ENCODE measurements around the gene ASIP. TPM values are rescaled to one million over a fixed set of nuclear protein-coding genes. Genes with fewer than 3 reads are reported as not detected.

The ASIP gene
- total and polyA plus RNA-seq, 2 of the 13 experiments (the other 11 are each of a cell fraction or from before 2014, with no cell fraction given): not detected

- TF ChIP-seq ZNF33B (CRISPR knock-in tag; IDR thresholded peaks at IDR 0.05) (no peak), NR2F2 (IDR thresholded peaks at IDR 0.05; ENCODE audit: borderline replicate concordance, low read depth) (peak; percentile 86), ZNF101 (CRISPR knock-in tag; IDR thresholded peaks at IDR 0.05; ENCODE audit: borderline replicate concordance, low read depth) (no peak; the same call in 1 of the 2 replicates), ZNF660 (CRISPR knock-in tag; IDR thresholded peaks at IDR 0.05; ENCODE audit: borderline replicate concordance, low read depth) (no peak), ZNF737 (CRISPR knock-in tag; IDR thresholded peaks at IDR 0.05; ENCODE audit: borderline replicate concordance) (no peak), ZBTB34 (CRISPR knock-in tag; IDR thresholded peaks at IDR 0.05) (no peak), ATAD3A (CRISPR knock-in tag; IDR thresholded peaks at IDR 0.05) (no peak), ZNF260 (CRISPR knock-in tag; IDR thresholded peaks at IDR 0.05; ENCODE audit: borderline replicate concordance, low read depth) (no peak), SIX4 (CRISPR knock-in tag; IDR thresholded peaks at IDR 0.05) (peak; percentile 71), SUZ12 (IDR thresholded peaks at IDR 0.05; ENCODE audit: low read depth, low read length) (no peak), THRA (CRISPR knock-in tag; IDR thresholded peaks at IDR 0.05; ENCODE audit: borderline replicate concordance) (peak; percentile 93), RFX1 (IDR thresholded peaks at IDR 0.05) (no peak), THAP9 (CRISPR knock-in tag; IDR thresholded peaks at IDR 0.05; ENCODE audit: borderline replicate concordance) (peak; percentile 71; the same call in 1 of the 2 replicates), KDM3A (CRISPR knock-in tag; IDR thresholded peaks at IDR 0.05; ENCODE audit: low read depth) (peak; percentile 95), HMGA1 (CRISPR knock-in tag; conservative IDR thresholded peaks at IDR 0.05) (no peak), NFE2L2 (IDR thresholded peaks at IDR 0.05; ENCODE audit: low read length) (no peak), KAT2B (IDR thresholded peaks at IDR 0.05; ENCODE audit: borderline replicate concordance, low read depth, low read length) (no peak), ZNF496 (CRISPR knock-in tag; IDR thresholded peaks at IDR 0.05; ENCODE audit: insufficient replicate concordance) (no peak), ZNF275 (CRISPR knock-in tag; IDR thresholded peaks at IDR 0.05; ENCODE audit: borderline replicate concordance) (no peak; the same call in 1 of the 2 replicates)
- TF ChIP-seq, protein P1, sequence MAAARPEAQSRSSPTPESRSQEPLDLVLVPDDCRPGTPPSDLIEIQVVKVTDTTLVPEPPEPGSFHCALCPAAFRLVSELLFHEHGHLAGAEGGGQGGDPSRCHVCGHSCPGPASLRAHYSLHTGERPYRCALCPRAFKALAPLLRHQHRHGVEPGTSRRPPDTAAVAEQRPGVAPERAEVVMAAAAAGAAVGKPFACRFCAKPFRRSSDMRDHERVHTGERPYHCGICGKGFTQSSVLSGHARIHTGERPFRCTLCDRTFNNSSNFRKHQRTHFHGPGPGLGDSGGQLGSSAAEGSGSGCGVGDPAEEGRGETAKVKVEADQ (CRISPR knock-in tag; IDR thresholded peaks at IDR 0.05; ENCODE audit: borderline replicate concordance): no peak; the same call in 1 of the 2 replicates
Measured at GRCh38 chr20:34311118-34312023, 70.1 kb downstream of the ASIP start (continued).

Data from HepG2 (cell line).